H1 (cell line): ENCODE results near the gene ITPR1. TPM values are rescaled to one million over a fixed set of nuclear protein-coding genes. Genes with fewer than 3 reads are reported as not detected.

Experiments
- GABPA ChIP-seq: IDR thresholded peaks from 2 replicates; pipeline ENCODE4 v1.6.1; 2011; ENCODE audit warnings: mild to moderate bottlenecking, low read length, moderate library complexity, borderline replicate concordance; ENCODE audit not compliant: insufficient read depth
- HDAC6 ChIP-seq: IDR thresholded peaks from one replicate; pipeline ENCODE4 v1.7.1; 2012; ENCODE audit warnings: low read depth, mild to moderate bottlenecking, inconsistent platforms, low read length, moderate library complexity
- NRF1 ChIP-seq: IDR thresholded peaks from 2 replicates; pipeline ENCODE4 v1.6.1; 2011; ENCODE audit warnings: mild to moderate bottlenecking, low read depth, low read length, improper control_type of control experiment
- RFX5 ChIP-seq: IDR thresholded peaks from 2 replicates; pipeline ENCODE4 v1.6.1; 2011; ENCODE audit warnings: low read depth, low read length, improper control_type of control experiment, borderline replicate concordance
- SAP30 ChIP-seq: fragments of 300-600 bp; sonication (generic); IDR thresholded peaks from 2 replicates; pipeline ENCODE4 v1.7.1; 2012; ENCODE audit warnings: low read length, moderate library complexity, mild to moderate bottlenecking, inconsistent platforms; ENCODE audit not compliant: insufficient read depth, insufficient replicate concordance
- SIRT6 ChIP-seq: IDR thresholded peaks from one replicate; pipeline ENCODE4 v1.7.1; 2012; ENCODE audit warnings: low read length, inconsistent platforms
- polyA plus RNA-seq, 7 experiments: library from polyadenylated mRNA; depleted of rRNA in 3 of 7; stranded (reverse) in 5 of 7; unstranded in 2 of 7; fragments of >200 nt in 5 of 7; fragments of 200-250 nt in 2 of 7; gene quantifications; 1 replicate in 5 of 7; 2 replicates in 1 of 7; 4 replicates in 1 of 7; pipeline versions ENCODE4 v1.2.1 to v1.2.3, GENCODE V29; 2011 to 2013; ENCODE audit warnings: missing spikeins in 2 of 7, mixed read lengths in 2 of 7
- total RNA-seq: library from RNA; stranded (reverse); fragmentation: NEBNext Ultra II Directional; extraction: Animal tissue kit (Norgen Biotek cat#: 25700); gene quantifications from 2 replicates; pipeline ENCODE4 v1.2.1, GENCODE V29; 2021
- TF ChIP-seq, protein P1 (sequence below): IDR thresholded peaks from 2 replicates; pipeline ENCODE4 v1.6.1; 2011; ENCODE audit warnings: low read depth, mild to moderate bottlenecking, low read length; ENCODE audit not compliant: insufficient read depth

The ITPR1 gene
- total and polyA plus RNA-seq, 2 of the 8 experiments (the other 6 are each of a cell fraction or from before 2014, with no cell fraction given), result 2.5 to 16.3 TPM

- TF ChIP-seq SAP30 (no peak), NRF1 (no peak), GABPA (no peak), RFX5 (no peak), SIRT6 (no peak), HDAC6 (no peak)
- TF ChIP-seq, protein P1, sequence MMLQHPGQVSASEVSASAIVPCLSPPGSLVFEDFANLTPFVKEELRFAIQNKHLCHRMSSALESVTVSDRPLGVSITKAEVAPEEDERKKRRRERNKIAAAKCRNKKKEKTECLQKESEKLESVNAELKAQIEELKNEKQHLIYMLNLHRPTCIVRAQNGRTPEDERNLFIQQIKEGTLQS, result no peak
- TF ChIP-seq, all 59 proteins: peak for 0
Measured at GRCh38 chr3:4645468-4645867, 152.3 kb downstream of the ITPR1 start (continued).
